Coronary artery (tissue), 2 donors: Measurements from ENCODE around the gene HOXD12.

Experiments used
- DNase-seq: peaks from one replicate; pipeline ENCODE4 v3.0.0-alpha.2; 2017; ENCODE audit warnings: low spot score
- H3K27ac ChIP-seq, 2 donors: fragments of 200-600 bp; sonication (generic); one replicate each; pipeline ENCODE4 v1.5.1; 2016 to 2019
- H3K4me3 ChIP-seq: fragments of 200-600 bp; sonication (generic); 2 replicates; pipeline ENCODE4 v1.5.1; 2016; ENCODE audit warnings: mild to moderate bottlenecking, moderate library complexity
- TF ChIP-seq, protein P1 (sequence below): fragments of 200-600 bp; sonication (generic); IDR thresholded peaks from one replicate; pipeline ENCODE4 v1.5.1; 2019; ENCODE audit warnings: antibody characterized with exemption

The HOXD12 gene

DNA sequence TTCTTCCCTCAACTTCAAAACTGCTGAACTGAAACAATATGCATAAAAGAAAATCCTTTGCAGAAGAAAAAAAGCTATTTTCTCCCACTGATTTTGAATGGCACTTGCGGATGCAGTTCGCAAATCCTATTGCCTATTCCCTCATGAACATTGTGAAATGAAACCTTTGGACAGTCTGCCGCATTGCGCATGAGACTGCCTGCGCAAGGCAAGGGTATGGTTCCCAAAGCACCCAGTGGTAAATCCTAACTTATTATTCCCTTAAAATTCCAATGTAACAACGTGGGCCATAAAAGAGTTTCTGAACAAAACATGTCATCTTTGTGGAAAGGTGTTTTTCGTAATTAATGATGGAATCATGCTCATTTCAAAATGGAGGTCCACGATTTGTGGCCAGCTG is 38.3 kb downstream of the HOXD12 start:
- H3K4me3 ChIP-seq, result no peak overlapping the region
- no peak for DNase-seq

DNA sequence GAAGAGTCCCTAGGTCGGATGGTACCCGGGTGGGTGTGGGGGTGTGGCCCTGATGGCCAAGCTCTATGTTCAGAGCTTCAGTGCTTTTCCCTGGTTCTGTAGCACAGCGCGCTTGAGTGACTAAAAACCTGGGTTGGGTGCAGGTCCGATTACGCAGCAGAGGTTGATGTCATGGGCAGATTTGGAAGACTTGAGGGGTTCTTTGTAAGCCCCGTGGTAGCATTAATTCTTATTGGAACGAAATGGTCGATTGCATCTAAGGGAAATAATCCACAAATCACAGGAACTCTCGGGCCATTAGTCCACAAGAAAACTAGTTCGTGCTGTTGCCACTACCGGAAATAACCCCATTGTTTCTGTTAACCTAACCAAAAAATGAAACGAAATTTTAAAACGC is 38.9 kb downstream of the HOXD12 start:
- peak overlapping the region in 1 of 2 donors; percentile 27 for H3K27ac ChIP-seq
- TF ChIP-seq, protein P1, sequence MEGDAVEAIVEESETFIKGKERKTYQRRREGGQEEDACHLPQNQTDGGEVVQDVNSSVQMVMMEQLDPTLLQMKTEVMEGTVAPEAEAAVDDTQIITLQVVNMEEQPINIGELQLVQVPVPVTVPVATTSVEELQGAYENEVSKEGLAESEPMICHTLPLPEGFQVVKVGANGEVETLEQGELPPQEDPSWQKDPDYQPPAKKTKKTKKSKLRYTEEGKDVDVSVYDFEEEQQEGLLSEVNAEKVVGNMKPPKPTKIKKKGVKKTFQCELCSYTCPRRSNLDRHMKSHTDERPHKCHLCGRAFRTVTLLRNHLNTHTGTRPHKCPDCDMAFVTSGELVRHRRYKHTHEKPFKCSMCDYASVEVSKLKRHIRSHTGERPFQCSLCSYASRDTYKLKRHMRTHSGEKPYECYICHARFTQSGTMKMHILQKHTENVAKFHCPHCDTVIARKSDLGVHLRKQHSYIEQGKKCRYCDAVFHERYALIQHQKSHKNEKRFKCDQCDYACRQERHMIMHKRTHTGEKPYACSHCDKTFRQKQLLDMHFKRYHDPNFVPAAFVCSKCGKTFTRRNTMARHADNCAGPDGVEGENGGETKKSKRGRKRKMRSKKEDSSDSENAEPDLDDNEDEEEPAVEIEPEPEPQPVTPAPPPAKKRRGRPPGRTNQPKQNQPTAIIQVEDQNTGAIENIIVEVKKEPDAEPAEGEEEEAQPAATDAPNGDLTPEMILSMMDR, result no peak
- peak overlapping the region; percentile 71 for H3K4me3 ChIP-seq
- no peak for DNase-seq

More for the DNA sequence above, 38.3 kb downstream of the HOXD12 start:
- H3K27ac ChIP-seq, result no peak overlapping the region
- TF ChIP-seq, protein P1, result no peak

DNA sequence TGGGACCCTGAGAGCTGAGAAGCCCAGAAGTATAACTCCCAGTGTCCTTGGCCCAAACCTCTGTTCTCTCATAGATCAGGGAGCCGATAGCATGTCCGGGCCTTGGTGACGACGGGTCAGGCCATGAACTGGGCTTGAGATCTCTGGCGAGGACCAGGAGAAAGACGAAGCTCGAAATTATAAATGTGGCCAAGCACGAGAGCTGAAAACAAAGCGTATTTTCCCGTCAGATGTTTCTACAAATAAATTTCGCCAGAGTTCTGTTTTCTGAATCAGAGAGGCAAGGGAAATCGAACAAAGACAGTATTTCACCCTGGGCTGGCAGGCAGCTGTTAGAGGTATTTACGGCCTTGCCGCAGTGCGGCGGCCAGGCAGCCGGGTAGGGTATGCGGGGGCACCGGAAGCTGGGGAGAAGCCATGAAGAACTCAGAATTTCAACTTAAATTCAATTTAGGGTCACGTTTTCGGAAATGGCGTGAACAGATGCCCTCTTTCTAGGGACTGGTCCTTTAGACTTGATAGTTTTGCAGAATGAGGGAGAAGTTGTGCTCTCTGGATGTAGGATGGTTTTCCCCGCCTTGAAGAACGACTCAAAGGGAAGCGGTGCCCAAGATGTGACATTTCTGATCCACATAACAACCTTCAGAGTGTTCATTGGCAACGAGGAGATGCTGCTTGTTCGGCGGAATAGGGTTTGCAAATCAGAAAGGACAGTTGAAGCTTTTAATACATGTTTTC is 39.5 kb downstream of the HOXD12 start:
- H3K4me3 ChIP-seq, result peak overlapping the region; percentile 71
- TF ChIP-seq, protein P1, result no peak
- DNase-seq, result no peak
- H3K27ac ChIP-seq, result peak overlapping the region in 1 of 2 donors; percentile 27

DNA sequence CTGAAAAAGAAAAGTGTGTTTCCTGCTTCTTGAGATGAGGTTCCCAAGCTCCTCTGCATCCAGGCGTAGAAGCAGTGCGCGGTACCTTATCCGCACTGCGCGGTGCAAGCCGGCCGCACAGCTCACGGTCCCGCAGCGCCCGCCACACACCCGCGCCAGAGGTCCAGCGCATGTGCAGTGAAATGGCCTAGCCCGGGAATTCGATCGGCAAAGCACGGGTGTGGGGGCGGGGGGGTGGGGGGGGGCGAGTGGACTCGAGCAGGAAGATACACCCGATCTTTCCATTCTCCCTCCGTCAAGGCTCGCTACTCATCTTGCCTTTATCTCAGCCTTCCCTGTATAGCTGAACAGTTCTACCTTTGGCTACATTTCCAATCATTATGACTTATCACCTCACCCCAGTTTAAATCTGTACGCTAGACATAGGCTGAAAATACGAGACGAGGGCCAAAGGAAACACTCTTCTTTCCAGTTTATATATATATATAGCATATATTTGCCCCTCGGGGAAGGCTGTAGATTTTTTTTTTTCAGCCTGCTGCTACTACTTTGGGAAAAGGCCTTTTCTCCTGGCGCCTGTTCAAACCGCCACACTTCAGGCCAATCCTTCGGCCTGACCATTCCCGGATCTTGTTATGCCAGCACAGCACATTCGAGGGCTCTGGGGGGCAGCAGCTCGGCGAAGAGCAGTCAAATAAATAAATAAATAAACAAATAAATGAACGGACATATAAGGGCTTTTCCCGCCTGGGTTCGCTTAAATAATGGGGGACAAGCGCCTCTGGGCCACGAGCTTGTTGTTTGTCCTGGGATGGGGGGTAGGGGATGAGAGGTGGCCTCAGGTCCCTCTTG is 40.3 kb downstream of the HOXD12 start:
- DNase-seq, result no peak
- Histone ChIP-seq H3K27ac (peak overlapping the region in 1 of 2 donors; percentile 48), H3K4me3 (peak overlapping the region; percentile 71)
- TF ChIP-seq, protein P1, result no peak

DNA sequence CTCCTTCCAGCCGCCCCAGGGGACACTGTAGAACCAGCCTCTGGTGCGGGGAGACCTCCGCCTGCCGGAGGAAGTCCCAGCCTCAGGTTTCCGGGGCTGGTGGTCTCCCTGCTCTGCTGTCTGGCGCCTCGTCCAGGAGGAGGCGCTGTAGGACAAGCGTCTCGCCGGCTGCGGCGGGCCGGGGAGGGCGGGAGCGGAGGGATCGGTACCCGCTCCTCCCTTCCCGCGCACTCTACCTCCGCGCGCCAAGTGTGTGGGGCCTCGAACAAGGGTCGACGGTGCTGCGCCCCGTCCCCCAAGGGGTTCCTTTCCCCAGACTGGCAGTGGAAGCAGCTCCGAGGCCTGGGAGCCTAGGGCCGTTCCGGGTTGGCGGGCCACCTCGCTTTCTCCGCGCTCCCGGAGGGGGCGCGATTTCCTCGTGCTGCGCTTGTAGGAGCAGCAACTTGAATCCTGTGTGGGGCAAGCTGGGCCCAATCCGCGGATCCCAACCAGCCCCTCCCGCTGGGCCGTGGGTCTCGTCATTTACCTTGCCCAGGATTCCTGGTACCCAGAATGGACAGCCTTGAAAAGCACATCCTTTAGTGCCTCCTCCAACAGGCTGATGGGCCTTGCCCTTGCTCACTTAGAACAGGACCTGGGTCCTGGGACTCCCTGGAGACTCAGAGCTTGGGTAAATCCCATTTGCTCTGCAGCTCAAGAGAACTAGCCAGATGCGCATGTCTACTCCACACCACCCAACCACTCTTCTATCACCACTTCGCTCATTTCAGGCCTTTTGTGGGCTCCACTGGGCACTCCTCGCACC is 41.1 kb downstream of the HOXD12 start:
- no peak for DNase-seq
- peak overlapping the region in 1 of 2 donors; percentile 48 for H3K27ac ChIP-seq
- H3K4me3 ChIP-seq, result peak overlapping the region; percentile 71
- TF ChIP-seq, protein P1, result peak; percentile 92

DNA sequence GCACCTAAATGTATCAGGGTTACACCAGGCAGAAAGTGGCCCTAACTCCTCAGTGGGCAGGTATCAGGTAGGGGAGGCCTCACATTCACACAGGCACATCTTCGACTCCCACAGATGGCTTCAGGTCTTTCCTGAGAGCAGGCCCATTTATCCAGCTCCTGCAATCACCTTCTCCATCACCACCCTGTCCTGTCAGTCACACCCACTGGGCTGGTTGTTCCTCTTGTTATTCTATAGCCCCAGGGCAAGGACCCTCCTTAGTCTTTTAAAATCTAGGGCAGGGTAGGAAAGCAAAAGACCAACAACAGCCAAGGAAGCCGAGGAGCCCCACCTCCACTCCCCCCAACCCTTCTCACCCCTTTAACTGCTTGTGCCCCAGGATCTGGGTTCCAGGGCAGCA is 42.7 kb downstream of the HOXD12 start:
- TF ChIP-seq, protein P1, result no peak
- DNase-seq, result no peak
- Histone ChIP-seq H3K27ac (no peak overlapping the region), H3K4me3 (no peak overlapping the region)
